Measurements from ENCODE around the gene PLEKHG2.
A peak's percentile ranks its signal among the peaks of the same experiment; 100 is the strongest.
"Not testable (repeated sequence)": the region's sequence is repeated elsewhere in the genome, so short reads cannot be mapped to it uniquely, and the experiment has no call there.

PLEKHG2 gene

GRCh38 chr19:39449116-39449797 lies 36.8 kb downstream of the PLEKHG2 start:
- no peak for DNase-seq

GRCh38 chr19:39451257-39451656 lies 38.8 kb downstream of the PLEKHG2 start:
- not testable (repeated sequence) for DNase-seq

GRCh38 chr19:39463403-39463802 lies 50.9 kb downstream of the PLEKHG2 start:
- DNase-seq = no peak

- DNase-seq = no peak
These were observed 53.7 kb downstream of the PLEKHG2 start for GRCh38 chr19:39465956-39466747.

GRCh38 chr19:39467941-39468340 lies 55.5 kb downstream of the PLEKHG2 start:
- DNase-seq = no peak

GRCh38 chr19:39469036-39469435 lies 56.6 kb downstream of the PLEKHG2 start:
- DNase-seq = no peak

- no peak for DNase-seq
These were observed 57.1 kb downstream of the PLEKHG2 start for GRCh38 chr19:39469567-39469966.

- no peak for DNase-seq
These were observed 58.4 kb downstream of the PLEKHG2 start for GRCh38 chr19:39470724-39471339.

- no peak for DNase-seq
These were observed 59.5 kb downstream of the PLEKHG2 start for GRCh38 chr19:39471756-39472536.

GRCh38 chr19:39472746-39473442 lies 60.4 kb downstream of the PLEKHG2 start:
- DNase-seq = no peak

GRCh38 chr19:39473443-39473960 lies 61.0 kb downstream of the PLEKHG2 start:
- no peak for DNase-seq

GRCh38 chr19:39474139-39474620 lies 61.7 kb downstream of the PLEKHG2 start:
- peak; percentile 7 for DNase-seq

- no peak for DNase-seq
These were observed 63.3 kb downstream of the PLEKHG2 start for GRCh38 chr19:39475748-39476147.

Measured in NCI-H774 (cell line).